GM23338 (cell line): ENCODE measurements around the gene LRSAM1. TPM values are rescaled to one million over a fixed set of nuclear protein-coding genes. Genes with fewer than 3 reads are reported as not detected.

Source experiments
- ATAC-seq: fragments of 200-7000 bp; cut with Tn5 transposase; 3 replicates; pipeline ENCODE4 v1.9.1; 2020
- DNase-seq: peaks from one replicate; pipeline ENCODE4 v3.0.0-alpha.2; 2015; ENCODE audit warnings: low spot score
- H2AFZ ChIP-seq: fragments of 200-600 bp; sonication (generic); 2 replicates; pipeline ENCODE4 v1.8.0; 2016; ENCODE audit warnings: antibody characterized with exemption, mild to moderate bottlenecking, moderate library complexity
- H3F3A ChIP-seq: fragments of 200-600 bp; sonication (generic); replicated peaks from 2 replicates; pipeline ENCODE4 v1.8.0; 2017; ENCODE audit warnings: antibody characterized with exemption, mixed run types, low read depth
- H3K27ac ChIP-seq: fragments of 200-600 bp; sonication (generic); 2 replicates; pipeline ENCODE4 v1.6.1; 2016; ENCODE audit warnings: low read depth
- H3K27me3 ChIP-seq: fragments of 200-600 bp; sonication (generic); 2 replicates; pipeline ENCODE4 v1.8.0; 2016; ENCODE audit warnings: mild to moderate bottlenecking, mixed run types, moderate library complexity; ENCODE audit not compliant: insufficient read depth
- H3K36me3 ChIP-seq: fragments of 200-600 bp; sonication (generic); 2 replicates; pipeline ENCODE4 v1.8.0; 2016; ENCODE audit warnings: mild to moderate bottlenecking; ENCODE audit not compliant: insufficient read depth
- H3K4me1 ChIP-seq: fragments of 200-600 bp; sonication (generic); 2 replicates; pipeline ENCODE4 v1.8.0; 2016; ENCODE audit warnings: mild to moderate bottlenecking, moderate library complexity; ENCODE audit not compliant: insufficient read depth
- H3K4me2 ChIP-seq: fragments of 200-600 bp; sonication (generic); 2 replicates; pipeline ENCODE4 v1.7.1; 2017; ENCODE audit warnings: mixed run types
- H3K4me3 ChIP-seq: fragments of 200-600 bp; sonication (generic); 2 replicates; pipeline ENCODE4 v1.6.1; 2016; ENCODE audit warnings: mixed run types
- H3K79me2 ChIP-seq: fragments of 200-600 bp; sonication (generic); replicated peaks from 2 replicates; pipeline ENCODE4 v1.8.0; 2017; ENCODE audit warnings: mild to moderate bottlenecking; ENCODE audit not compliant: insufficient read depth
- H3K9me2 ChIP-seq: fragments of 200-600 bp; sonication (generic); 2 replicates; pipeline ENCODE4 v1.8.0; 2017; ENCODE audit not compliant: insufficient read depth
- H4K20me1 ChIP-seq: fragments of 200-600 bp; sonication (generic); replicated peaks from 2 replicates; pipeline ENCODE4 v1.8.0; 2017; ENCODE audit warnings: mild to moderate bottlenecking; ENCODE audit not compliant: insufficient read depth
- H3K27ac Mint-ChIP-seq: 2 replicates; pipeline ENCODE4 v1.8.0; 2020; ENCODE audit warnings: inconsistent platforms, mild to moderate bottlenecking, moderate library complexity, mixed read lengths
- H3K27me3 Mint-ChIP-seq: 3 replicates; pipeline ENCODE4 v1.8.0; 2022; ENCODE audit warnings: low read depth, mild to moderate bottlenecking, moderate library complexity, mixed read lengths, inconsistent platforms; ENCODE audit not compliant: insufficient read depth, poor library complexity
- H3K36me3 Mint-ChIP-seq: 3 replicates; pipeline ENCODE4 v1.8.0; 2021; ENCODE audit warnings: low read depth, mild to moderate bottlenecking, inconsistent platforms, moderate library complexity, mixed read lengths
- H3K4me1 Mint-ChIP-seq: 3 replicates; pipeline ENCODE4 v1.8.0; 2020; ENCODE audit warnings: mild to moderate bottlenecking, inconsistent platforms, mixed read lengths
- H3K4me3 Mint-ChIP-seq: 3 replicates; pipeline ENCODE4 v1.8.0; 2021; ENCODE audit warnings: moderate library complexity, mild to moderate bottlenecking, inconsistent platforms, mixed read lengths
- H3K9me3 Mint-ChIP-seq: 3 replicates; pipeline ENCODE4 v1.8.0; 2020; ENCODE audit warnings: moderate library complexity, mild to moderate bottlenecking, inconsistent platforms, mixed read lengths
- CREB1 ChIP-seq: fragments of 250-450 bp; sonication (Bioruptor Pico); IDR thresholded peaks from 2 replicates; pipeline ENCODE4 v1.5.0; 2020; ENCODE audit warnings: low read depth, mild to moderate bottlenecking, moderate library complexity
- CTCF ChIP-seq, 2 experiments: fragments of 200-600 bp in 1 of 2; sonication (generic) in 1 of 2; conservative IDR thresholded peaks; 2 replicates each; pipeline versions ENCODE4 v1.5.1 to v1.6.1; 2016 to 2017; ENCODE audit warnings: antibody characterized with exemption in 2 of 2, low read depth in 2 of 2, mild to moderate bottlenecking in 2 of 2, moderate library complexity in 1 of 2
- ETS1 ChIP-seq: IDR thresholded peaks from 2 replicates; pipeline ENCODE4 v1.6.1; 2016; ENCODE audit warnings: antibody characterized with exemption
- EZH2 ChIP-seq: fragments of 200-600 bp; sonication (generic); IDR thresholded peaks from one replicate; pipeline ENCODE4 v1.8.0; 2017; ENCODE audit warnings: antibody characterized with exemption, mild to moderate bottlenecking, low read depth; ENCODE audit not compliant: unreplicated experiment
- EZH2phosphoT487 ChIP-seq: fragments of 200-600 bp; sonication (generic); IDR thresholded peaks from one replicate; pipeline ENCODE4 v1.8.1; 2018; ENCODE audit warnings: antibody characterized with exemption; ENCODE audit not compliant: unreplicated experiment
- JUNB ChIP-seq: IDR thresholded peaks from one replicate; pipeline ENCODE4 v1.6.1; 2016; ENCODE audit warnings: antibody characterized with exemption; ENCODE audit not compliant: unreplicated experiment
- NANOG ChIP-seq: IDR thresholded peaks from 2 replicates; pipeline ENCODE4 v1.6.1; 2016; ENCODE audit warnings: antibody characterized with exemption, borderline replicate concordance
- POLR2AphosphoS5 ChIP-seq: IDR thresholded peaks from 2 replicates; pipeline ENCODE4 v1.6.1; 2016; ENCODE audit warnings: antibody characterized with exemption, low read depth
- REST ChIP-seq: IDR thresholded peaks from one replicate; pipeline ENCODE4 v1.6.1; 2018; ENCODE audit warnings: antibody characterized with exemption; ENCODE audit not compliant: unreplicated experiment
- STAT1 ChIP-seq: IDR thresholded peaks from one replicate; pipeline ENCODE4 v1.6.1; 2016; ENCODE audit warnings: antibody characterized with exemption; ENCODE audit not compliant: unreplicated experiment
- ZNF331 ChIP-seq: fragments of 250-450 bp; sonication (Bioruptor Pico); IDR thresholded peaks from 2 replicates; pipeline ENCODE4 v1.5.0; 2020; ENCODE audit warnings: low read depth, mild to moderate bottlenecking, moderate library complexity
- ZNF462 ChIP-seq: fragments of 250-450 bp; sonication (Bioruptor Pico); IDR thresholded peaks from 2 replicates; pipeline ENCODE4 v1.5.0; 2020; ENCODE audit warnings: mild to moderate bottlenecking, moderate library complexity
- polyA plus RNA-seq: library from polyadenylated mRNA; unstranded; fragments of >200 nt; fragmentation: Nextera tagmentation; extraction: Ambion mirVana; gene quantifications from 2 replicates; pipeline ENCODE4 v1.2.1, GENCODE V29; 2016
- total RNA-seq: library from RNA; depleted of rRNA; stranded (reverse); fragments of >200 nt; shearing (Covaris generic); gene quantifications from 2 replicates; pipeline ENCODE4 v1.2.3, GENCODE V29; 2014

Gene LRSAM1
- total and polyA plus RNA-seq, 2 experiments from 2014 or later, result 12.8 to 21.9 TPM

- Histone ChIP-seq H3K36me3 (no peaks in the 10 kb centered on the region; the same call in 1 of the 2 replicates), H3K4me2 (no peak overlapping the region), H3K27ac (peak overlapping the region; percentile 39; the same call in 1 of the 2 replicates), H3K9me2 (no peaks in the 10 kb centered on the region), H3K79me2 (no peaks in the 10 kb centered on the region), H3F3A (no peaks in the 10 kb centered on the region), H3K4me3 (no peak overlapping the region), H4K20me1 (no peaks in the 10 kb centered on the region; the same call in 1 of the 2 replicates), H3K27me3 (no peaks in the 10 kb centered on the region), H2AFZ (no peak overlapping the region), H3K4me1 (no peaks in the 10 kb centered on the region)
- DNase-seq (no peak), ATAC-seq (no peak)
- H3K36me3 Mint-ChIP-seq, result peaks cover 17% of the 10 kb centered on the region; the same call in 2 of the 3 replicates
- no peak overlapping the region for H3K27ac Mint-ChIP-seq
- no peak for TF ChIP-seq NANOG
- no peak for TF ChIP-seq REST
- TF ChIP-seq EZH2, result no peak
- no peak for TF ChIP-seq JUNB
- no peak for TF ChIP-seq POLR2AphosphoS5
- TF ChIP-seq ZNF331 (CRISPR knock-in tag), result no peak
- TF ChIP-seq ETS1, result no peak
- TF ChIP-seq EZH2phosphoT487, result no peak
- no peak for TF ChIP-seq CREB1 (CRISPR knock-in tag)
- TF ChIP-seq ZNF462 (CRISPR knock-in tag), result no peak
- TF ChIP-seq CTCF (conservative IDR thresholded peaks at IDR 0.05; ENCODE audit: low read depth in 2 of 2), result no peak
- TF ChIP-seq STAT1, result no peak
- H3K4me1 Mint-ChIP-seq, result peaks cover 5% of the 10 kb centered on the region
- no peak overlapping the region for H3K4me3 Mint-ChIP-seq
- H3K27me3 Mint-ChIP-seq, result peaks cover 6% of the 10 kb centered on the region
- no peaks in the 10 kb centered on the region for H3K9me3 Mint-ChIP-seq
Measured at GRCh38 chr9:127493592-127494303, 42.4 kb downstream of the LRSAM1 start.
